Measurements from ENCODE around the gene LANCL2. TPM values are rescaled to one million over a fixed set of nuclear protein-coding genes. Genes with fewer than 3 reads are reported as not detected.
"Not testable (repeated sequence)": the region's sequence is repeated elsewhere in the genome, so short reads cannot be mapped to it uniquely, and the experiment has no call there.

The LANCL2 gene
- total RNA-seq, 1 donor from 2014 or later = 21.3 TPM

DNA sequence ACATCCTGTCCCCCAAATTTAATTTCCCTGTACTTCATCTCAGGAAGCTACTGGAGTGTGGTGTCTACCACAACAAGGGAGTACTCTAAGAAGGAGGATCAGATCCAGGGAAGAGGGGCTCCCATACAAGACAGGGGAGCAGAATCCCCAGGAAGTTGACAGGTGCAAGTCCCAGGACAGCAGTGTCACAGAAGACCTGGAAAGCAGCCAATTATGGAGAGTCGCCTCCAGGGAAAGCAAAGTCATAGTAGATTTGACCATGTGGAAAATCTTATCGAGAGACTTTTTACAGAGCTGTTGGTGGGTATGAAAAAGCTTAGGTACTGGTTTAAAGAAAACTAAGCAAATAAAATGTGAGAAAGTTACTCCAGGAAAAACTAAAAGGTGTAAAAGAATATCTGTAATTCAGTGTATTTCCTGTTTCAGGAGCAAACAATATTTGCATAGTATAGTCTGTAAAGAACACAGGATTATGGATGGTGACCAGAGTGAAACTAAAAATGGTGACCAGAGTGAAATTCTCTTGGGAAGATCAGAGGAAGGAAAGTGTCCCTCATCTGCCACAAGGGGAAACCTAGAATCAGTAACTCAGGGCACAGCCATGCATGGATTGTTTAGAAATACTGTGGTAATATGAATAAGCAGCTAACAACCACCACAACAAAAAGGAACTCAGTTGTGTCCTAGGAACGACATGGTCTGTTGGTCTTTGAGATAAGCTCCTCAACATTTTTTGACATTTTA, 44.5 kb downstream of the LANCL2 start:
- TF ChIP-seq, protein P1, sequence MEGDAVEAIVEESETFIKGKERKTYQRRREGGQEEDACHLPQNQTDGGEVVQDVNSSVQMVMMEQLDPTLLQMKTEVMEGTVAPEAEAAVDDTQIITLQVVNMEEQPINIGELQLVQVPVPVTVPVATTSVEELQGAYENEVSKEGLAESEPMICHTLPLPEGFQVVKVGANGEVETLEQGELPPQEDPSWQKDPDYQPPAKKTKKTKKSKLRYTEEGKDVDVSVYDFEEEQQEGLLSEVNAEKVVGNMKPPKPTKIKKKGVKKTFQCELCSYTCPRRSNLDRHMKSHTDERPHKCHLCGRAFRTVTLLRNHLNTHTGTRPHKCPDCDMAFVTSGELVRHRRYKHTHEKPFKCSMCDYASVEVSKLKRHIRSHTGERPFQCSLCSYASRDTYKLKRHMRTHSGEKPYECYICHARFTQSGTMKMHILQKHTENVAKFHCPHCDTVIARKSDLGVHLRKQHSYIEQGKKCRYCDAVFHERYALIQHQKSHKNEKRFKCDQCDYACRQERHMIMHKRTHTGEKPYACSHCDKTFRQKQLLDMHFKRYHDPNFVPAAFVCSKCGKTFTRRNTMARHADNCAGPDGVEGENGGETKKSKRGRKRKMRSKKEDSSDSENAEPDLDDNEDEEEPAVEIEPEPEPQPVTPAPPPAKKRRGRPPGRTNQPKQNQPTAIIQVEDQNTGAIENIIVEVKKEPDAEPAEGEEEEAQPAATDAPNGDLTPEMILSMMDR (IDR thresholded peaks at IDR 0.05) = peak; percentile 19
- DNase-seq (ENCODE audit: low spot score) = no peak
- H3K4me3 Mint-ChIP-seq (ENCODE audit: unreplicated experiment) = no peak overlapping the region
- no peaks in the 10 kb centered on the region for H3K9me3 Mint-ChIP-seq (ENCODE audit: low read depth)
- H3K27ac Mint-ChIP-seq (ENCODE audit: unreplicated experiment) = no peak overlapping the region
- peaks cover 15% of the 10 kb centered on the region for H3K36me3 Mint-ChIP-seq (ENCODE audit: low read depth)
- no peaks in the 10 kb centered on the region for H3K4me1 Mint-ChIP-seq (ENCODE audit: low read depth)
- H3K27me3 Mint-ChIP-seq (ENCODE audit: low read depth) = no peaks in the 10 kb centered on the region

DNA sequence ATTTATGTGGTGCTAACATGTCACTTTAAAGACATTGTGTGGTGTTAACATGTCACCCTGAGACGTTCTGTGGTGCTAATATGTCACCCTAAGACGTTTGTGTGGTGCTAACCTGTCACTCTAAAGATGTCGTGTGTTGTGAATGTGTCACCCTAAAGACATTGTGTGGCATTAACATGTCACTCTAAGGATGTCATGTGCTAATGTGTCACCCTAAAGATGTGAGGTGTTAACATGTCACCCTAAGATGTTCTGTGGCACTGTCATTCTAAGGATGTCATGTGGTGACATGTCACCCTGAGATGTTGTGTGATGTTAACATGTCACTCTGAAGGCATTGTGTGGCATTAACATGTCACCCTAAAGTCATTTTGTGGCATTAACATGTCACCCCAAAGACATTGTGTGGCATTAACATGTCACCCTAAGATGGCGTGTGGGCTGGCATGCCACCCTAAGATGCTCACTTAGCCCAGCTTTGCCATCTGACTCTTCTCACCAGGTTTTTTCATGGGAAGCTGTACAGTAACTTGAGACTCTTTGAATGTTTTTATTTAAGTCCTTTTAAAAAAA, 45.6 kb downstream of the LANCL2 start:
- no peak overlapping the region for H3K27ac Mint-ChIP-seq (ENCODE audit: unreplicated experiment)
- DNase-seq (ENCODE audit: low spot score) = no peak
- H3K27me3 Mint-ChIP-seq (ENCODE audit: low read depth) = no peaks in the 10 kb centered on the region
- H3K4me1 Mint-ChIP-seq (ENCODE audit: low read depth) = no peaks in the 10 kb centered on the region
- H3K36me3 Mint-ChIP-seq (ENCODE audit: low read depth) = peaks cover 9% of the 10 kb centered on the region
- TF ChIP-seq, protein P1 (IDR thresholded peaks at IDR 0.05) = no peak
- H3K4me3 Mint-ChIP-seq (ENCODE audit: unreplicated experiment) = no peak overlapping the region
- H3K9me3 Mint-ChIP-seq (ENCODE audit: low read depth) = no peaks in the 10 kb centered on the region

DNA sequence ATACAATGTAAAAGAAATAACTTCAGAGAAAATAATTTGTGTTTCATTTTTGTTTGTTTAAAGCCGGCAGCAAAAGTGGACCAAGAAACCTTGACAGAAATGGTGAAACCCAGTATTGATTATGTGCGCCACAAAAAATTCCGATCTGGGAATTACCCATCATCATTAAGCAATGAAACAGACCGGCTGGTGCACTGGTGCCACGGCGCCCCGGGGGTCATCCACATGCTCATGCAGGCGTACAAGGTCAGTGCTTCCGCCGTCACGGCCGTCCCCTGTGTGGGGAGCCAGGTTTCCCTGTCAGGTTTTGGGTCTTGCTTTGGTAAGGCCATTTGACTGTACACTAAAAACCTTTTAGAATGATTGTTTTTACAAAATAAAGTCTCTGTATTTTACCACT, 46.7 kb downstream of the LANCL2 start:
- H3K9me3 Mint-ChIP-seq (ENCODE audit: low read depth) = no peaks in the 10 kb centered on the region

DNA sequence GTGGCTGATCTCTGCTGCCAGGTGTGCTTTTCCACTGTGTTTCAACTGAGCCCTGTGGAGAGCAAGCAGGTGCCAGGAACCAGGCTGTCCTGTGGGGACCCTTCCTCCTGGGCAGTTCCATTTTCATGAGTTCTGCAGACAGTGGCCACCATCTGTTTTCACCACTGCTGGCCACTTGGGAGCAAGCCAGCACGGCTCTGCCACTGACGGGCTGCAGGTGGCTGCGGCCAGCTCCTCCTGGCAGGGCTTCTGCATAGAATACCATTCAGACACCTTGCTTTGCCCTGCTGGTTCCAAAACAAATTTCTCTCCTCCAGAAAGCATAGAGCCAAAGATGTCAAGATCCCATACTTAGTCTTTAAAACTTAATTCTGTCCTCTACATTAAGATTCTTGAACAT, 48.3 kb downstream of the LANCL2 start:
- no peak for DNase-seq (ENCODE audit: low spot score)
- no peak overlapping the region for H3K4me3 Mint-ChIP-seq (ENCODE audit: unreplicated experiment)
- no peaks in the 10 kb centered on the region for H3K27me3 Mint-ChIP-seq (ENCODE audit: low read depth)
- H3K36me3 Mint-ChIP-seq (ENCODE audit: low read depth) = peaks cover 2% of the 10 kb centered on the region
- TF ChIP-seq, protein P1 (IDR thresholded peaks at IDR 0.05) = no peak
- H3K27ac Mint-ChIP-seq (ENCODE audit: unreplicated experiment) = no peak overlapping the region
- H3K4me1 Mint-ChIP-seq (ENCODE audit: low read depth) = no peaks in the 10 kb centered on the region
- H3K9me3 Mint-ChIP-seq (ENCODE audit: low read depth) = no peaks in the 10 kb centered on the region

More for the DNA sequence above, 46.7 kb downstream of the LANCL2 start:
- TF ChIP-seq, protein P1 (IDR thresholded peaks at IDR 0.05) = no peak
- Mint-ChIP-seq H3K27me3 (ENCODE audit: low read depth) (no peaks in the 10 kb centered on the region), H3K4me3 (ENCODE audit: unreplicated experiment) (no peak overlapping the region), H3K27ac (ENCODE audit: unreplicated experiment) (no peak overlapping the region), H3K4me1 (ENCODE audit: low read depth) (no peaks in the 10 kb centered on the region), H3K36me3 (ENCODE audit: low read depth) (peaks cover 3% of the 10 kb centered on the region)
- DNase-seq (ENCODE audit: low spot score) = no peak

DNA sequence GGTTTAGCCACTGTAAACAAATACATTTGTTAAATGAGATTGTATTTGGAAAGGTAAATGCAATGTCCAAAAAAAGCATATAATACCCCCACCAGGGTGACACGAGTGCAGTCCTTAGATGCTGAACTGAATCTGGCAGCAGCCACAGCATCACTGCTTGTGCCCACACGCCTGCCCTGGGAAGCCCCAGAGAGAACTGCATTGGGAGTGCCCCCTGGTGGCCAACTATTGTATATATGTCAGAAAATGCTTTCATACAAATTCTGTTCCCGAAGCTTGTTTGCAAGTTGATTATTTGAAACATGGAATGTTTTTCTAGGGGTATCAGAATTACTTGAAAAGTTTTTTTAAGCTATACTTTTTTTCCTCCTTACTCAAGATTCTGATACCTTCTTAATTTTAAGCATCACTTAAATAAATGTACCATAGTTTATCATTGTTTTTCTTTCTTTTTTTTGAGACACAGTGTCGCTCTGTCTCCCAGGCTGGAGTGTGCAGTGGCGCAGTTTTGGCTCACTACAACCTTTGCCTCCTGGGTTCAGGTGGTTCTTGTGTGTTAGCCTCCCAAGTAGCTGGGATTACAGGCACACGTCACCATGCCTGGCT, 50.1 kb downstream of the LANCL2 start:
- H3K4me1 Mint-ChIP-seq (ENCODE audit: low read depth) = no peaks in the 10 kb centered on the region
- TF ChIP-seq, protein P1 (IDR thresholded peaks at IDR 0.05) = peak; percentile 92
- H3K36me3 Mint-ChIP-seq (ENCODE audit: low read depth) = peaks cover 2% of the 10 kb centered on the region
- DNase-seq (ENCODE audit: low spot score) = no peak
- no peaks in the 10 kb centered on the region for H3K27me3 Mint-ChIP-seq (ENCODE audit: low read depth)
- no peak overlapping the region for H3K4me3 Mint-ChIP-seq (ENCODE audit: unreplicated experiment)
- no peaks in the 10 kb centered on the region for H3K9me3 Mint-ChIP-seq (ENCODE audit: low read depth)
- no peak overlapping the region for H3K27ac Mint-ChIP-seq (ENCODE audit: unreplicated experiment)

DNA sequence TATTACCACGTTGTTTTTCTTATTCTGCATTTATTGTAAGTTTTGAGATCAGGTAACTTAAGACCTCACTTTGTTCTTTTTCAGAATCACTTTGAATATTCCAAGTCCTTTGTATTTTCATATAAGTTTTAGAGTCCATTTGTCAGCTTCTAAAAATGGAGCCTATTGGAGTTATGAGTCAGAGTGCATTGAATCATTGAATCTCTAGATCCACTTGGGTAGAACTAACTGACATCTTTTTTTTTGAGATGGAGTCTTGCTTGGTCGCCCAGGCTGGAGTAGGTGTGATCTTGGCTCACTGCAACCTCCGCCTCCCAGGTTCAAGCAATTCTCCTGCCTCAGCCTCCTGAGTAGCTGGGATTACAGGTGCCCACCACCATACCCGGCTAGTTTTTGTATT, 52.3 kb downstream of the LANCL2 start:
- H3K9me3 Mint-ChIP-seq (ENCODE audit: low read depth); H3K4me1 Mint-ChIP-seq (ENCODE audit: low read depth); H3K27me3 Mint-ChIP-seq (ENCODE audit: low read depth); H3K36me3 Mint-ChIP-seq (ENCODE audit: low read depth); H3K4me3 Mint-ChIP-seq (ENCODE audit: unreplicated experiment); H3K27ac Mint-ChIP-seq (ENCODE audit: unreplicated experiment); DNase-seq (ENCODE audit: low spot score): not testable (repeated sequence)

Data from chondrocyte (in vitro differentiated cells).